LNCaP clone FGC (cell line): ENCODE results near the gene ANO6.
"Not testable (repeated sequence)": the region's sequence is repeated elsewhere in the genome, so short reads cannot be mapped to it uniquely, and the experiment has no call there.

Experiments
- DNase-seq: peaks from one replicate; pipeline ENCODE4 v3.0.0-alpha.2; 2011; ENCODE audit warnings: low read depth
- H3K4me3 ChIP-seq: 2 replicates; pipeline ENCODE4 v1.5.1; 2011; ENCODE audit warnings: mild to moderate bottlenecking, low read depth, low read length, control low read depth
- TF ChIP-seq, protein P1 (sequence below): IDR thresholded peaks from 2 replicates; pipeline ENCODE4 v1.5.1; 2012; ENCODE audit warnings: mild to moderate bottlenecking; ENCODE audit not compliant: control insufficient read depth, insufficient read depth; ENCODE audit errors: extremely low read depth

The ANO6 gene

GRCh38 chr12:45305907-45306306 lies 90.0 kb downstream of the ANO6 start:
- H3K4me3 ChIP-seq: no peak overlapping the region
- TF ChIP-seq, protein P1, sequence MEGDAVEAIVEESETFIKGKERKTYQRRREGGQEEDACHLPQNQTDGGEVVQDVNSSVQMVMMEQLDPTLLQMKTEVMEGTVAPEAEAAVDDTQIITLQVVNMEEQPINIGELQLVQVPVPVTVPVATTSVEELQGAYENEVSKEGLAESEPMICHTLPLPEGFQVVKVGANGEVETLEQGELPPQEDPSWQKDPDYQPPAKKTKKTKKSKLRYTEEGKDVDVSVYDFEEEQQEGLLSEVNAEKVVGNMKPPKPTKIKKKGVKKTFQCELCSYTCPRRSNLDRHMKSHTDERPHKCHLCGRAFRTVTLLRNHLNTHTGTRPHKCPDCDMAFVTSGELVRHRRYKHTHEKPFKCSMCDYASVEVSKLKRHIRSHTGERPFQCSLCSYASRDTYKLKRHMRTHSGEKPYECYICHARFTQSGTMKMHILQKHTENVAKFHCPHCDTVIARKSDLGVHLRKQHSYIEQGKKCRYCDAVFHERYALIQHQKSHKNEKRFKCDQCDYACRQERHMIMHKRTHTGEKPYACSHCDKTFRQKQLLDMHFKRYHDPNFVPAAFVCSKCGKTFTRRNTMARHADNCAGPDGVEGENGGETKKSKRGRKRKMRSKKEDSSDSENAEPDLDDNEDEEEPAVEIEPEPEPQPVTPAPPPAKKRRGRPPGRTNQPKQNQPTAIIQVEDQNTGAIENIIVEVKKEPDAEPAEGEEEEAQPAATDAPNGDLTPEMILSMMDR: no peak
- DNase-seq: no peak

DNA sequence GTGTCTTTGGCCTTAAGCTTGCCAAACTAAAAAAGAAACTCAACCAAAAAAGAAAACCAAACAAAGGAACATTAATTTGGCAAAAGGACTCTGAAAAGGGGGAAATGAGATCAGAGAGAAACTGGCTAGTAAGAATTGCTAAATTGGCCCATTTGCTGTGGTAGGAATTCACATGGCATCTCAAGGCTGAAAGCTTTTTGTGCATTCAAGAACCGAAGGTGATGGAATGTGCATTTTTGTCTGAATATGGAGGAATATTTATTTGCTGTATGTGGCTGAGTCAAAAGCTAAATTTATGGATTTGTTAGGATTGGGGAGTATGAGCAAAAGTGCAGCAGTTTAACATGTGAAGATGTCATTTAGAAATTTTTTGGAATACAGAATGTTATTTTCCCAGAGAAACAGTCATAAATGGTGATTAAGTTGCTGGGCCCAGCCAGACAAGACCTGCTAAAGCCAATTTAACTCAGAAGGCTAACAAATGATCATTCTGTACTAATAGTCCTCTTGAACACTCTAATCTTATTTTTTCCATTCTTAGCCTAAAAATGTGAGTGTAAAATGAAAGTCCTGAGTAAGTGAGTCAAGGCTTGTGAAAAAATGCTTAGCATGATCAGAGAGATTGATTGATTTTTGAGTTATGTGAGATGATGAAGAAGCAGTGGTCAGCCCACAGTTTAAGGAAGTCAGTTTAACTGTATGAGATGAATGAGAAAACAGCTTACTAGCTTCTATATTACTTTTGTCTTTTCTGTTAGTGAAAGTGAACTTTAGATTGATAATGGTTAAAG lies 94.1 kb downstream of the ANO6 start:
- TF ChIP-seq, protein P1: no peak
- DNase-seq: no peak
- no peak overlapping the region for H3K4me3 ChIP-seq

DNA sequence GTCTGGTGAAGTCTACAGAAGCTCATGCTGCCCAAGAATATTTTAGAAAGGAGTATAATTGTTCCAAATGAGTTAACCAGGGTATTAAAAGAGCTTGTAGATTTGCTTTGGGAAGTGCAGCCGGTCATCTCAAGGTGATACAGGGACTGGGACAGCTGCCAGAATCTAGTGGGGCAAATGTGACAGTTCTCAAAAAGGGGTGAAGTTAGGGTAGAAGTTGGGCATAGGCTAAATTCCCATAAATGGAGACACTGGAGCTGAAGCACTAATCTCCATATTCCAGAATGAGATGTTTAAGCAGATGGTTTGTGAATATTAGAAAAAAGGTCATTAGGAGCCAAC lies 94.7 kb downstream of the ANO6 start:
- no peak overlapping the region for H3K4me3 ChIP-seq
- no peak for DNase-seq
- TF ChIP-seq, protein P1: no peak

GRCh38 chr12:45312012-45312411 lies 96.1 kb downstream of the ANO6 start:
- TF ChIP-seq, protein P1: no peak
- DNase-seq: no peak
- H3K4me3 ChIP-seq: no peak overlapping the region

- H3K4me3 ChIP-seq: no peak overlapping the region
- TF ChIP-seq, protein P1: no peak
- DNase-seq: no peak
Observed at GRCh38 chr12:45314770-45315169, 98.9 kb downstream of the ANO6 start.

- TF ChIP-seq, protein P1: no peak
- H3K4me3 ChIP-seq: no peak overlapping the region
- DNase-seq: no peak
Observed at GRCh38 chr12:45315462-45315861, 99.6 kb downstream of the ANO6 start.

DNA sequence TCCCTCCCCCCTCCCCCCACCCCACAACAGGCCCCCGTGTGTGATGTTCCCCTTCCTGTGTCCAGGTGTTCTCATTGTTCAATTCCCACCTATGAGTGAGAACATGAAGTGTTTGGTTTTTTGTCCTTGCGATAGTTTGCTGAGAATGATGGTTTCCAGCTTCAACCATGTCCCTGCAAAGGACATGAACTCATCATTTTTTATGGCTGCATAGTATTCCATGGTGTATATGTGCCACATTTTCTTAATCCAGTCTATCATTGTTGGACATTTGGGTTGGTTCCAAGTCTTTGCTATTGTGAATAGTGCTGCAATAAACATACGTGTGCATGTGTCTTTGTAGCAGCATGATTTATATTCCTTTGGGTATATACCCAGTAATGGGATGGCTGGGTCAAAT lies 101.4 kb downstream of the ANO6 start:
- not testable (repeated sequence) for H3K4me3 ChIP-seq, DNase-seq

GRCh38 chr12:45322810-45323209 lies 106.9 kb downstream of the ANO6 start:
- TF ChIP-seq, protein P1: no peak
- no peak overlapping the region for H3K4me3 ChIP-seq
- DNase-seq: no peak
